ENCODE measurements around the gene UFC1. TPM values are rescaled to one million over a fixed set of nuclear protein-coding genes. Genes with fewer than 3 reads are reported as not detected.

The UFC1 gene
- total and polyA plus RNA-seq, 2 donors (not counting 1 experiment from before 2014, with no cell fraction given): 91.0 to 128 TPM

- Histone ChIP-seq H3K27me3 (replicated peaks in 1 of 4; ENCODE audit: control extremely low read depth in 1 of 4, control insufficient read depth in 3 of 4, insufficient read depth in 4 of 4, low read length in 3 of 4) (no peaks in the 10 kb centered on the region), H3K79me2 (ENCODE audit: control insufficient read depth, insufficient read depth, low read length) (peaks cover 97% of the 10 kb centered on the region), H4K20me1 (ENCODE audit: control insufficient read depth, insufficient read depth, low read length, poor library complexity, severe bottlenecking) (peaks cover 27% of the 10 kb centered on the region), H3K27ac (ENCODE audit: low read length in 2 of 2) (no peak overlapping the region), H3K9ac (ENCODE audit: low read length) (no peak overlapping the region), H3K4me1 (ENCODE audit: control insufficient read depth in 2 of 2, insufficient read depth in 2 of 2, low read length in 2 of 2) (peaks cover 25 to 30% of the 10 kb centered on the region in 2 donors), H3K9me3 (ENCODE audit: control extremely low read depth in 1 of 3, control insufficient read depth in 2 of 3, insufficient read depth in 1 of 3, low read length in 2 of 3) (no peaks in the 10 kb centered on the region), H3K4me3 (ENCODE audit: control extremely low read depth in 1 of 5, extremely low read depth in 1 of 5, insufficient read depth in 1 of 5, low read depth in 2 of 5, low read length in 4 of 5) (no peak overlapping the region), H3K36me3 (replicated peaks in 1 of 2; ENCODE audit: control extremely low read depth in 1 of 2, control insufficient read depth in 1 of 2, extremely low read depth in 1 of 2, insufficient read depth in 2 of 2, low read length in 1 of 2) (peaks cover 11 to 15% of the 10 kb centered on the region in 2 experiments), H2AFZ (ENCODE audit: insufficient read depth, low read depth, low read length, poor library complexity, severe bottlenecking) (no peak overlapping the region), H3K4me2 (replicated peaks; ENCODE audit: low read depth, low read length, poor library complexity, severe bottlenecking) (no peak overlapping the region)
- ChIA-PET POLR2A (no interaction called here), CTCF (no interaction called here)
- TF ChIP-seq EZH2 (IDR thresholded peaks at IDR 0.05; ENCODE audit: borderline replicate concordance, insufficient read depth, low read depth, low read length, poor library complexity, severe bottlenecking): no peak
- Mint-ChIP-seq H3K4me3 (no peak overlapping the region), H3K27ac (no peak overlapping the region), H3K27me3 (no peaks in the 10 kb centered on the region), H3K4me1 (peaks cover 56% of the 10 kb centered on the region), H3K9me3 (ENCODE audit: insufficient read depth) (no peaks in the 10 kb centered on the region)
- intact Hi-C loops (cut with micrococcal nuclease): no loop called here
- ATAC-seq (ENCODE audit: low read depth) (no peak), DNase-seq (no peak)
- 0% methylated on average over 1 of the region's 1 CpG for WGBS (ENCODE audit: insufficient coverage)
Observed at GRCh38 chr1:161113915-161114314, 39.9 kb upstream of the UFC1 start.

GRCh38 chr1:161114556-161114955 lies 39.2 kb upstream of the UFC1 start:
- ChIA-PET CTCF (no interaction called here), POLR2A (no interaction called here)
- no peak for TF ChIP-seq EZH2 (IDR thresholded peaks at IDR 0.05; ENCODE audit: borderline replicate concordance, insufficient read depth, low read depth, low read length, poor library complexity, severe bottlenecking)
- TF ChIP-seq CTCF (IDR thresholded peaks at IDR 0.05): no peak
- Mint-ChIP-seq H3K27ac (no peak overlapping the region), H3K9me3 (ENCODE audit: insufficient read depth) (no peaks in the 10 kb centered on the region), H3K27me3 (no peaks in the 10 kb centered on the region), H3K4me1 (peaks cover 61% of the 10 kb centered on the region), H3K4me3 (no peak overlapping the region)
- intact Hi-C loops (cut with micrococcal nuclease): no loop called here
- Histone ChIP-seq H3K9me3 (ENCODE audit: control extremely low read depth in 1 of 3, control insufficient read depth in 2 of 3, insufficient read depth in 1 of 3, low read length in 2 of 3) (no peaks in the 10 kb centered on the region), H3K9ac (ENCODE audit: low read length) (no peak overlapping the region), H3K4me1 (ENCODE audit: control insufficient read depth in 2 of 2, insufficient read depth in 2 of 2, low read length in 2 of 2) (peaks cover 31 to 36% of the 10 kb centered on the region in 2 donors), H3K36me3 (replicated peaks in 1 of 2; ENCODE audit: control extremely low read depth in 1 of 2, control insufficient read depth in 1 of 2, extremely low read depth in 1 of 2, insufficient read depth in 2 of 2, low read length in 1 of 2) (peaks cover 11 to 13% of the 10 kb centered on the region in 2 experiments), H4K20me1 (ENCODE audit: control insufficient read depth, insufficient read depth, low read length, poor library complexity, severe bottlenecking) (peaks cover 27% of the 10 kb centered on the region), H3K27ac (ENCODE audit: low read length in 2 of 2) (no peak overlapping the region), H3K79me2 (ENCODE audit: control insufficient read depth, insufficient read depth, low read length) (peaks cover 98% of the 10 kb centered on the region), H3K4me3 (ENCODE audit: control extremely low read depth in 1 of 5, extremely low read depth in 1 of 5, insufficient read depth in 1 of 5, low read depth in 2 of 5, low read length in 4 of 5) (no peak overlapping the region), H3K27me3 (replicated peaks in 1 of 4; ENCODE audit: control extremely low read depth in 1 of 4, control insufficient read depth in 3 of 4, insufficient read depth in 4 of 4, low read length in 3 of 4) (no peaks in the 10 kb centered on the region), H3K4me2 (replicated peaks; ENCODE audit: low read depth, low read length, poor library complexity, severe bottlenecking) (no peak overlapping the region), H2AFZ (ENCODE audit: insufficient read depth, low read depth, low read length, poor library complexity, severe bottlenecking) (no peak overlapping the region)
- no peak for ATAC-seq (ENCODE audit: low read depth)
- DNase-seq: no peak
- no CpG with 5 or more reads among the region's 2 CpGs for WGBS (ENCODE audit: insufficient coverage)
